DMS114 treated with DMSO at 0.1 percent for 48 hours (cell line): ENCODE results near the gene SERPINA5.
"Not testable (repeated sequence)": the region's sequence is repeated elsewhere in the genome, so short reads cannot be mapped to it uniquely, and the experiment has no call there.

Experiments used
- DNase-seq: peaks from one replicate; lab custom pipeline; 2025; ENCODE audit not compliant: unreplicated experiment; lab: John Stamatoyannopoulos, UW

The SERPINA5 gene

DNA sequence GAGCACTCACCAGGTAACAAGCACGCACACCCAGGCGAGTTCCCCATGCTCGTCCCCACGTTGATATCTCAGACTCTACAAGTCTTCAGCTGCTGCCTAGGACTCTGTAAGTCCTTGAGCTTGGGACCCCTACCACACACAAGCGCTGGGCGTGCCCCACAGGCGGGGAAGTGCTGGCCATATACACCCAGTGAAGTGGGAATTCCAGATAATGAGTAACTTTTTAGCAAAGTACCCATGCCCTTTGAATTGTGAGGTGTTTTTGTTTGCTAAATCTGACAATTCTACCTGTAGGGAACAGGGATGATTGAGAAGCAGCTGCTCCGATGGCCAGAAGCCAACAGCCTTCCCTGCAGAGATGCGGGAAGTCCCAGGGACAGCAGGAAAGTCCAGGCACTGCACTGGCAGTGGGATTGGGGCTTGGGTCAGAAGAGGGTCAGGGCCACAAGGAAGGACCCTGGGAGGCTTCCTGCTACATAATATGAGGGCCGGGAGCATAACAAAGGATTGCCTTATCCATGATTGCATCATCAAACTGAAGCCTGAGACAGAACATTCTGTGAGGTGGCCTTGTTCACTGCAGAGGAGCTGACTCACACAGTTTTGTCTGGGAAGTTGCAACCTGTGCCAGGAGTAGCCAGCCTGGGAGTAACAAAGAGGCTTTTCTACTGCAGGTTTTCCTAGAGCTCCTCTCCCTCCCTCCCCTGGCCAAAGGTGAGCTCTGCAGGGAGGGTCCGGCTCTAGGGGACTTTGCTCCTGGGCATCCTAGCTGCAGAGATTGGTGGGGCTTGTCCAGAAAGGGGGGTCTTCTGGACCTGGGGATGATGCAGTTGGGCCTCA is 17.8 kb downstream of the SERPINA5 start:
- DNase-seq: no peak

GRCh38 chr14:94599656-94600004 is 18.4 kb downstream of the SERPINA5 start:
- no peak for DNase-seq

GRCh38 chr14:94600148-94600545 is 18.9 kb downstream of the SERPINA5 start:
- DNase-seq: no peak

DNA sequence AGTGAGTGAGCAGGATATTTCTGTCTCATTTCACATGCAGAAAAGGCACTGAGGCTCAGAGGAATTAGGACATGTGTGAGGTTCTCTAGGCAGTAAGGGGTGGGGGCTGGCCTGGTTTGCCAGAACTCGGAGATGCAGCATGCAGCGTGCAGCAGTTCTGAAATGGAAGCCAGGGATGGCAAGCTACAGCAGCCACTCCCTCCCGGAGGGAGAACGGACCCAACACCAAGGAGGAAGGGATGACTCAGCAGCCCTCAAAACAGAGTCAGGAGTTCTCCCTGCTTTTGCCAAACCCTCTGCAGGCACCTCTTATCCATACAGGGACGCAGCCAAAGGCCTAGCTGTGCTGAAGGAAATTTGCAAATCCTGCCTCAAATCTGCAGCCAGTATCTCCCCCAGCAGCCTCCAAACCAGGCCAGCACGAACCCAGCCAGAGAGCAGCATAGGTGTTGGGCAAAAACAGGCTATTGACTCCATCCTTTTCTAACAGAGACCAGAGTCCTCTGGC is 20.7 kb downstream of the SERPINA5 start:
- no peak for DNase-seq

- DNase-seq: no peak
Measured at GRCh38 chr14:94602722-94603121, 21.5 kb downstream of the SERPINA5 start.

DNA sequence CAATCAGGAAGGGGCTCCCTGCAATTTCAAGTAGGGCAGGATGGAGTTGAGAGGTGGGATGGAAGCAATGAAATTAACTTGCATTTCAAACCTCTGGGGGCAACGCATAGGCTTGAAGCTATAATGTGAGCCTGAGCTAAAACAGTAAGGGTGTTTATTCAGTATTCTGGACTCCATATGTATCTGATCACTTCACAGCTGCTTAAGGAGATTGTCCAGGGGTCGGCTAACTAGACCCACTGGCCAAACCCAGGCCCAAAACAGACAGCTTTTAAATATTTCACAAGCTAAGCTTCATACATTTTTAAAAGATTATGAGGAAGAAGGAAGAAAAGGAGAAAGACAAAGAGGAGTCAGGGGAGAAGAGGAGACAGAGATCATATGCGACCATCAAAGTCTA is 24.1 kb downstream of the SERPINA5 start:
- no peak for DNase-seq

DNA sequence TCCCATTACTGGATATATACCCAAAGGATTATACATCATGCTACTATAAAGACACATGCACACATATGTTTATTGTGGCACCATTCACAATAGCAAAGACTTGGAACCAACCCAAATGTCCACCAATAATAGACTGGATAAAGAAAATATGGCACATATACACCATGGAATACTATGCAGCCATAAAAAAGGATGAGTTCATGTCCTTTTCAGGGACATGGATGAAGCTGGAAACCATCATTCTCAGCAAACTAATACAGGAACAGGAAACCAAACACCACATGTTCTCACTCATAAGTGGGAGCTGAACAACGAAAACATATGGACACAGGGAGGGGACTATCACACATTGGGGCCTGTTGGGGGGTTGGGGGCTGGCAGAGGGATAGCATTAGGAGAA is 27.7 kb downstream of the SERPINA5 start:
- DNase-seq: not testable (repeated sequence)

DNA sequence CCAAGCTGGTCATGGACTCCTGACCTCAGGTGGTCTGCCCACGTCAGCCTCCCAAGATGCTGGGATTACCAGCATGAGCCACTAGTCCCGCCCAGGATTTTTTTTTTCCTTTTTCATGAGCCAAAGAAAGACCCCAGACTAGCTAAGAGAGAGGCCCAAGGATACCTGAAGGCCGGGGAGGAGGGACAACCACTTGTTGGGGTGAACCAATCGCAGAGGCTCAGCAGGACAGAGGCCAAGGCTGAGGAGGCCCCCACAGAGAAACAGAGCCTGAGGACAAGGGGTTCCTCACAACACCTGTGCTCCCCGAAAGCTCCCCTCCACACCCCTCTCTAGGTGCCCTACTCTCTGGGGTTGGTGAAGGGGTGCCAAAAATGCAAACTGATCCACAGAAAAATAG is 30.0 kb downstream of the SERPINA5 start:
- no peak for DNase-seq

DNA sequence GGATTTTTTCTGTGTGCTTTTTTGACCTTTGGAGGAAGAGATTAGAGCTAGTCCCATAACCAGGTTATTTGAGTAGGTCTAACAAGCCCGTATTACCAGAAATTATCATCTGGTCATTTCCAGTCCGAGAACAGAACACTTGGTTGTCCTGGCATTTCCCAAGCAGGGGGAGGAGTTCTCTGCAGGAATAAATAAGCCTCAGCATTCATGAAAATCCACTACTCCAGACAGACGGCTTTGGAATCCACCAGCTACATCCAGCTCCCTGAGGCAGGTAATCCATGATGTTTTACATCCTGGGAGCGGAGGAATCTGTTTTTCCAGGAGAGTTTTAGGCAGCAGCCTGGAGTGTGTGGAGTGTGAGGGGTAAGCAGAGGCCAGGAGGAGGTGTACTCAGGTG is 30.9 kb downstream of the SERPINA5 start, which contains the start of gene SERPINA3:
Gene SERPINA3, plus strand, starts transcription at position 218 of the 400 bp plus-strand sequence. CDS start 2,051 bp downstream, outside the sequence.
- no peak for DNase-seq

GRCh38 chr14:94612580-94613554 is 31.6 kb downstream of the SERPINA5 start:
- DNase-seq: no peak

DNA sequence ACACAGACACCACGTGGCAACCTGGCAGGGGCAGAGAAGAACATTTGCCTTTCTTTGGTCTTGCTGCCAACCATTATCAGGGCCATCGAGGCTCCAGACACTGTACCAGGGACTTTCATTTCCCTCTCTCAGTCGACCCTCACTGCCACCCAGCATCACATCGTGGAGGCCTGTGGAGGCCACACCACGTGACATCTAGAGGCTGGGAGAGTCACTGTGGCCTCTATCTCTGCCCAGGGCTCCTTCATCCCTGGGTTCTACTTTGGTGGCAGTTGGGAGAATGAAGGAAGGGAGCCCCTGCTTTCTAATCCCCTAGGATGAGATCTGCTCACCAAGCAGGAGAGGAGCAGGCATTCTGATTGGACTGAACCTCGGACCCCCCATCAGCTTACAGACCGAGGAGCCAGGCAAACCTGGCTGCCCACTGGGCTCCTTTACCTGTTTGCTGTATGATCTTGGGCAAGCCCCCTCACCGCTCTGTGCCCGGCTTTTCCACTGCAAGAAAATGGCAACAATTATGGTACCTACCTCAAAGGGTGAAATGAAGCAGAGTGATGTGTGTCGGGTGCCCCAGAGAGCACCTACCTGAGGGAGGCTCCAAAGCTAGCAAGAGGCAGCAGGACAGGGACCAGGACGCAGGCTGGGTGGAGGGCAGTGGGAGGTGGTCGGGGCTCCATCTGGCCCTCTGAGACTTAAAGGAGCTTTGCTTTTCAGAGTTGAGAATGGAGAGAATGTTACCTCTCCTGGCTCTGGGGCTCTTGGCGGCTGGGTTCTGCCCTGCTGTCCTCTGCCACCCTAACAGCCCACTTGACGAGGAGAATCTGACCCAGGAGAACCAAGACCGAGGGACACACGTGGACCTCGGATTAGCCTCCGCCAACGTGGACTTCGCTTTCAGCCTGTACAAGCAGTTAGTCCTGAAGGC is 32.8 kb downstream of the SERPINA5 start:
- no peak for DNase-seq

DNA sequence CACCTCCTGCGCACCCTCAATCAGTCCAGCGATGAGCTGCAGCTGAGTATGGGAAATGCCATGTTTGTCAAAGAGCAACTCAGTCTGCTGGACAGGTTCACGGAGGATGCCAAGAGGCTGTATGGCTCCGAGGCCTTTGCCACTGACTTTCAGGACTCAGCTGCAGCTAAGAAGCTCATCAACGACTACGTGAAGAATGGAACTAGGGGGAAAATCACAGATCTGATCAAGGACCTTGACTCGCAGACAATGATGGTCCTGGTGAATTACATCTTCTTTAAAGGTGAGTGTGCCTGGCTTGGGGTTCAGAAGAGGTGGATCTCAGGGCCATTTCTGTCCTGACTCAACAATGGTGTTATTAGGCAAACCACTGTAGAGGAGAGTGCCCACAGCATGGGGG is 33.6 kb downstream of the SERPINA5 start:
- no peak for DNase-seq

- DNase-seq: no peak
Measured at GRCh38 chr14:94615254-94615653, 34.0 kb downstream of the SERPINA5 start.

- no peak for DNase-seq
Measured at GRCh38 chr14:94615823-94616570, 34.8 kb downstream of the SERPINA5 start.

GRCh38 chr14:94617366-94617941 is 36.2 kb downstream of the SERPINA5 start:
- DNase-seq: no peak

GRCh38 chr14:94617988-94618822 is 37.0 kb downstream of the SERPINA5 start:
- no peak for DNase-seq

- no peak for DNase-seq
Measured at GRCh38 chr14:94619297-94619696, 38.1 kb downstream of the SERPINA5 start.

- DNase-seq: no peak
Measured at GRCh38 chr14:94620597-94620996, 39.4 kb downstream of the SERPINA5 start.
